IMR-90 (cell line): Measurements from ENCODE around the gene PLA2G1B. TPM values are rescaled to one million over a fixed set of nuclear protein-coding genes. Genes with fewer than 3 reads are reported as not detected.

Source experiments
- ATAC-seq: fragments of 200-7000 bp; cut with Tn5 transposase; 2 replicates; pipeline ENCODE4 v1.9.1; 2020; ENCODE audit warnings: low read depth, mild to moderate bottlenecking, moderate library complexity
- BruUV-seq: library from RNA; stranded (reverse); fragments of 400-500 nt; replicated peaks from 2 replicates; lab custom pipeline; 2021; lab: Mats Ljungman, UMichigan
- CTCF ChIA-PET: fragments of 300-600 bp; formaldehyde crosslinking; extraction: SDS; loops from one replicate; lab custom pipeline; 2021; ENCODE audit warnings: antibody characterized with exemption; lab: Yijun Ruan, JAX
- POLR2A ChIA-PET: fragments of 300-600 bp; sonication (Branson Sonifier 250); formaldehyde crosslinking; loops from one replicate; lab custom pipeline; 2022; ENCODE audit warnings: antibody characterized with exemption; ENCODE audit not compliant: unreplicated experiment; lab: Charles Lee
- DNase-seq: peaks from one replicate; pipeline ENCODE4 v3.0.0; 2013
- H2AFZ ChIP-seq: replicated peaks from 2 replicates; pipeline ENCODE3; 2013; ENCODE audit warnings: low read length, mild to moderate bottlenecking; ENCODE audit not compliant: poor library complexity
- H2AK5ac ChIP-seq: 2 replicates; pipeline ENCODE4 v1.6.1; 2013; ENCODE audit warnings: low read depth, low read length, inconsistent platforms
- H2AK9ac ChIP-seq: replicated peaks from 2 replicates; pipeline ENCODE3; 2013; ENCODE audit warnings: mild to moderate bottlenecking, low read depth, low read length, moderate library complexity; ENCODE audit not compliant: poor library complexity
- H2BK120ac ChIP-seq: 2 replicates; pipeline ENCODE4 v1.6.1; 2013; ENCODE audit warnings: low read depth, low read length, inconsistent platforms
- H2BK15ac ChIP-seq: 3 replicates; pipeline ENCODE4 v1.6.1; 2013; ENCODE audit warnings: low read depth, low read length, inconsistent platforms
- H2BK20ac ChIP-seq: 2 replicates; pipeline ENCODE4 v1.6.1; 2013; ENCODE audit warnings: low read depth, mild to moderate bottlenecking, inconsistent platforms, low read length, moderate library complexity
- H2BK5ac ChIP-seq: 2 replicates; pipeline ENCODE4 v1.6.1; 2013; ENCODE audit warnings: mild to moderate bottlenecking, low read depth, low read length, inconsistent platforms; ENCODE audit not compliant: poor library complexity, severe bottlenecking
- H3K14ac ChIP-seq: replicated peaks from 2 replicates; pipeline ENCODE4 v1.6.1; 2013; ENCODE audit warnings: low read depth, low read length, inconsistent platforms
- H3K18ac ChIP-seq: 2 replicates; pipeline ENCODE4 v1.6.1; 2013; ENCODE audit warnings: low read depth, low read length, control low read depth
- H3K23ac ChIP-seq: 2 replicates; pipeline ENCODE4 v1.6.1; 2013; ENCODE audit warnings: low read depth, low read length, inconsistent platforms
- H3K27ac ChIP-seq: 2 replicates; pipeline ENCODE4 v1.5.1; 2013; ENCODE audit warnings: mild to moderate bottlenecking, control low read depth, low read length; ENCODE audit not compliant: insufficient read depth
- H3K27me3 ChIP-seq: 2 replicates; pipeline ENCODE4 v1.6.1; 2013; ENCODE audit warnings: low read length; ENCODE audit not compliant: control insufficient read depth, insufficient read depth
- H3K36me3 ChIP-seq: 2 replicates; pipeline ENCODE4 v1.6.1; 2013; ENCODE audit warnings: low read length, mixed read lengths; ENCODE audit not compliant: control insufficient read depth, insufficient read depth
- H3K4ac ChIP-seq: 2 replicates; pipeline ENCODE4 v1.6.1; 2013; ENCODE audit warnings: low read depth, low read length, inconsistent platforms
- H3K4me1 ChIP-seq: 2 replicates; pipeline ENCODE4 v1.6.1; 2013; ENCODE audit warnings: low read length, mixed read lengths; ENCODE audit not compliant: control insufficient read depth, insufficient read depth
- H3K4me2 ChIP-seq: 2 replicates; pipeline ENCODE4 v1.6.1; 2013; ENCODE audit warnings: low read depth, mild to moderate bottlenecking, control low read depth, low read length, moderate library complexity
- H3K4me3 ChIP-seq: 2 replicates; pipeline ENCODE4 v1.5.1; 2013; ENCODE audit warnings: low read depth, mild to moderate bottlenecking, control low read depth, low read length, moderate library complexity; ENCODE audit not compliant: insufficient read depth
- H3K56ac ChIP-seq: 2 replicates; pipeline ENCODE4 v1.6.1; 2013; ENCODE audit warnings: low read length, inconsistent platforms; ENCODE audit not compliant: insufficient read depth; ENCODE audit errors: extremely low read depth
- H3K79me1 ChIP-seq, 2 experiments: 2 replicates each; pipeline ENCODE4 v1.6.1; 2013; ENCODE audit warnings: low read length in 2 of 2, inconsistent platforms in 1 of 2, low read depth in 1 of 2
- H3K9ac ChIP-seq: 2 replicates; pipeline ENCODE4 v1.6.1; 2013; ENCODE audit warnings: low read depth, low read length, control low read depth
- H3K9me1 ChIP-seq: 2 replicates; pipeline ENCODE4 v1.6.1; 2013; ENCODE audit warnings: low read length, inconsistent platforms; ENCODE audit not compliant: insufficient read depth
- H3K9me3 ChIP-seq: 2 replicates; pipeline ENCODE4 v1.6.1; 2013; ENCODE audit warnings: low read length; ENCODE audit not compliant: control insufficient read depth, insufficient read depth
- H4K20me1 ChIP-seq: 2 replicates; pipeline ENCODE4 v1.6.1; 2013; ENCODE audit warnings: low read length, inconsistent platforms; ENCODE audit not compliant: insufficient read depth
- H4K5ac ChIP-seq: 2 replicates; pipeline ENCODE4 v1.6.1; 2013; ENCODE audit warnings: mild to moderate bottlenecking, low read depth, low read length, control low read depth
- H4K8ac ChIP-seq, 2 experiments: 2 replicates each; pipeline ENCODE4 v1.6.1; 2013; ENCODE audit warnings: low read depth in 2 of 2, low read length in 2 of 2, control low read depth in 1 of 2, inconsistent platforms in 1 of 2
- H4K91ac ChIP-seq: 2 replicates; pipeline ENCODE4 v1.6.1; 2013; ENCODE audit warnings: low read depth, low read length, inconsistent platforms; ENCODE audit not compliant: insufficient read depth
- BHLHE40 ChIP-seq: fragments of 150-350 bp; IDR thresholded peaks from 2 replicates; pipeline ENCODE4 v1.6.1; 2016; ENCODE audit warnings: mild to moderate bottlenecking, low read depth, low read length
- CEBPB ChIP-seq: IDR thresholded peaks from 2 replicates; pipeline ENCODE4 v1.6.1; 2012; ENCODE audit warnings: low read depth, low read length, improper control_type of control experiment
- CTCF ChIP-seq: conservative IDR thresholded peaks from 2 replicates; pipeline ENCODE4 v1.5.1; 2012; ENCODE audit warnings: mild to moderate bottlenecking, low read depth, low read length, improper control_type of control experiment
- ELK1 ChIP-seq: fragments of 150-350 bp; IDR thresholded peaks from 2 replicates; pipeline ENCODE4 v1.6.1; 2016; ENCODE audit warnings: low read depth, mild to moderate bottlenecking, low read length, moderate library complexity, borderline replicate concordance
- FOS ChIP-seq: fragments of 150-350 bp; IDR thresholded peaks from 2 replicates; pipeline ENCODE4 v1.6.1; 2016; ENCODE audit warnings: low read depth, low read length
- MAFK ChIP-seq: IDR thresholded peaks from 2 replicates; pipeline ENCODE4 v1.6.1; 2012; ENCODE audit warnings: low read depth, low read length, improper control_type of control experiment
- MAZ ChIP-seq: IDR thresholded peaks from 2 replicates; pipeline ENCODE4 v1.6.1; 2012; ENCODE audit warnings: low read depth, mild to moderate bottlenecking, low read length, improper control_type of control experiment, moderate library complexity, borderline replicate concordance
- NFE2L2 ChIP-seq: fragments of 150-350 bp; IDR thresholded peaks from 2 replicates; pipeline ENCODE4 v1.6.1; 2016; ENCODE audit warnings: low read depth, mild to moderate bottlenecking, low read length
- RAD21 ChIP-seq: IDR thresholded peaks from 2 replicates; pipeline ENCODE4 v1.6.1; 2012; ENCODE audit warnings: low read length, improper control_type of control experiment
- WGBS, 2 experiments: methylation state at CpG; one replicate each; pipeline versions ENCODE4 v1.1.5 to v1.1.7; 2013; ENCODE audit warnings: missing lambda C conversion rate in 2 of 2; ENCODE audit not compliant: insufficient read length in 1 of 2; ENCODE audit errors: extremely low coverage in 2 of 2; 5-methylcytosine and 5-hydroxymethylcytosine counted together
- dilution Hi-C: fragments of 300-500 bp; cut with HindIII; formaldehyde crosslinking; loops from one replicate; pipeline ENCODE4 v1.14.3; 2018; ENCODE audit warnings: low sequenced_read_pairs; ENCODE audit not compliant: unreplicated experiment
- in situ Hi-C: fragments of 300-500 bp; cut with MboI; formaldehyde crosslinking; loops from 3 replicates; pipeline ENCODE4 v1.14.3; 2019; ENCODE audit warnings: low sequenced_read_pairs, inconsistent platforms, mixed read lengths
- intact Hi-C: fragments of 100-400 bp; cut with micrococcal nuclease; formaldehyde crosslinking; loops from 2 replicates; pipeline ENCODE4 v1.10.0; 2022
- polyA plus RNA-seq, 3 experiments: library from polyadenylated mRNA; depleted of rRNA; stranded (reverse); fragments of >200 nt; gene quantifications; 2 replicates each; pipeline ENCODE4 v1.2.3, GENCODE V29; 2012; ENCODE audit warnings: low replicate concordance in 1 of 3
- total RNA-seq: library from RNA; depleted of rRNA; stranded (reverse); fragments of >200 nt; gene quantifications from 2 replicates; pipeline ENCODE4 v1.2.3, GENCODE V29; 2012

The PLA2G1B gene
- total and polyA plus RNA-seq, 2 of the 4 experiments (the other 2 are of a cell fraction), result not detected

GRCh38 chr12:120314220-120314619, 13.4 kb downstream of the PLA2G1B start:
- in situ Hi-C loops, result no loop called here
- Histone ChIP-seq H4K91ac (no peak overlapping the region), H2BK20ac (no peak overlapping the region), H3K9me3 (no peaks in the 10 kb centered on the region), H3K14ac (no peak overlapping the region), H2BK5ac (no peak overlapping the region), H4K8ac (no peak overlapping the region), H3K4me2 (no peak overlapping the region), H3K23ac (no peak overlapping the region), H3K79me1 (no peaks in the 10 kb centered on the region), H3K56ac (no peak overlapping the region), H3K18ac (no peak overlapping the region), H4K5ac (no peak overlapping the region), H3K27ac (no peak overlapping the region), H3K4me3 (no peak overlapping the region), H2AFZ (no peak overlapping the region), H2BK120ac (no peak overlapping the region), H2AK9ac (no peak overlapping the region), H3K36me3 (no peaks in the 10 kb centered on the region), H3K4ac (no peak overlapping the region), H3K27me3 (no peaks in the 10 kb centered on the region), H4K20me1 (no peaks in the 10 kb centered on the region), H3K9me1 (no peaks in the 10 kb centered on the region), H3K4me1 (peaks cover 3% of the 10 kb centered on the region), H2AK5ac (no peak overlapping the region), H2BK15ac (no peak overlapping the region), H3K9ac (no peak overlapping the region)
- POLR2A ChIA-PET, result no interaction called here
- WGBS, 2 experiments, result no CpG with 5 or more reads among the region's 5 CpGs
- TF ChIP-seq MAZ (no peak), FOS (no peak), BHLHE40 (no peak), CTCF (0 out of 2 replicates have a peak, but pooled peaks have one; percentile 18), NFE2L2 (no peak), MAFK (no peak), RAD21 (no peak), CEBPB (no peak), ELK1 (no peak)
- CTCF ChIA-PET, result no interaction called here
- dilution Hi-C loops, result no loop called here
- intact Hi-C loops, result no loop called here
- ATAC-seq (no peak), DNase-seq (no peak)
- no TSS peak for BruUV-seq
